GM18505 (cell line): Measurements from ENCODE around the gene NR4A1.

Source experiments
- ATAC-seq: cut with Tn5 transposase; IDR thresholded peaks from one replicate; pipeline ENCODE4 v1.9.1; 2021; ENCODE audit not compliant: unreplicated experiment
- POLR2A ChIP-seq: IDR thresholded peaks from 4 replicates; pipeline ENCODE4 v1.6.1; 2011; ENCODE audit warnings: borderline replicate concordance; ENCODE audit not compliant: insufficient read depth, insufficient read length; ENCODE audit errors: extremely low read depth

Gene NR4A1

DNA sequence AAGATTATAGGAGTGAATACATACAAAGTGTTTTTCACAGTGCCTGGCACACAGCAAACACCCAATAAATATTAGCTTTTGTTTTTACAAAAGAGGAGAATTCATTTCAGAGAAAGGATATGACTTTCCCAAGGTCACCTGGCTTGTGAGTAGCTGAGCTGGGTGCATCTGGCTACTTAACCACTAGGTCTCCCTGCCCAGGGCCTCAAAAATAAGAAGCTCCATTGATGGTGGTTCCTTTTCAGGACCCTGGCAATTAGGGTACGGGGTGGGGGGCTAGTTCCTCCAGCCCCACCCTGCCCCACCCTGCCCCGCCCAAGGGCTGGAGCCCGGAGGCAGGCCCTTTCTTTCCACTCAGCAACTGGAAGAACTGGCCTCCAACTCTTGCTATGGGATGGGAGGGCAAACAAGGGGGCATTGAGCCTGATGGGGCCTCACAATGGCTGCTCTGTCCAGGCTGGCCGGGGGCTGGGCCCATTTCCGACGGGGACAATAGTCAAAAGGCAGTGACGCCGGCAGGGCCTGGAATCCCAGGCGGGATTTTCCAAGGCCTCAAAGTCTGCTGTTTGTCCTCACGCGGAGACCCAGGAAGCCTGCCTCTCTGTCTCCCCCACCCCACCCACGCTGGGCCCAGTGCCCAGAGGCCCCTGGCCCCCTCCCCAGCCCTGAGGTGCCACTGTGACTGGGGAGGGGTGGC lies 10.4 kb downstream of the NR4A1 start:
- ATAC-seq = no peak
- TF ChIP-seq POLR2A = no peak

DNA sequence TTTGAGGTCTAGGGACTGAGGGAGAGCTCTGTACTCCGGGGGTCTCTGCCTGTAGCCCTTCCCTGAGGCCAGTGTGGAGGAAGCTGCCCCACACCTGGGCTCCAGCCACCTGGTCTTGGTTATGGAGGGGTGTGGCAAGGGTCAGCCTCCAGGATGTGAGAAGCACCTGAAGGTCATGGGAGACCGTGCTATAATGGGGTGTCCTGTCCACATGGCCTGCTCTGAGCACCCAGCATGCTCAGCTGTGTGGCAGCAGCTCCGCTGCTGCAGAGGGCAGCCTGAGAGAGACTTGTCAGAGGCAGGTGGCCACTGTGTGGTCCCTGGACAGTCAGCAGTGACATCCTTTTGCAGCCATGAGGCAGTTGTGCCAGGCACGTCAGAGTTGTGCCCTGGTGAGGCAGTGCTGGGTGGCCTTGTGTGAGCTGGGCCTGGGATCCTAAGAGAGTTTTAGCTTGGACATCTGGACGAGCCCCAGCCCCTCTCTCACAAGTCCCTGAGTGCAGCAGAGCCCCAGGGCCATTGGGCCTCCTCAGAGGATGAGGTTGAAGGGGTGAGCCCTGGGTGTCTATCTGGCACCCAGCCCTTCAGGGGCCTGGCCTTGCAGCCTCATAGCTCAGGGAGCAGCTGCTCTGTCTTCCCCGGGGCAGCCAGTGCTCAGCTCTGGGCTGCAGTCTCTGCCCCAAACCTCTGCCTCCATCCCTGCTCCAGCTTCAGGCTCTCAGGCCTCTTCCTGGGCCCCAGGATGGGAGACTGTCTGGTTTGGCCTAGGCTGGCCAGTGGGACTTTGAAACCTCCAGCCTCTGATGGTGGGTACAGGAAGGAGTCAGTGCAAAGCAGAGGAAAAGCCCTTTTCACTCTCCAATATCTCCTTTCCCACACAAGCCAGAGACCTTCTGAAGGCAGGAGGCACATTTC lies 11.2 kb downstream of the NR4A1 start:
- TF ChIP-seq POLR2A = no peak
- ATAC-seq = no peak

DNA sequence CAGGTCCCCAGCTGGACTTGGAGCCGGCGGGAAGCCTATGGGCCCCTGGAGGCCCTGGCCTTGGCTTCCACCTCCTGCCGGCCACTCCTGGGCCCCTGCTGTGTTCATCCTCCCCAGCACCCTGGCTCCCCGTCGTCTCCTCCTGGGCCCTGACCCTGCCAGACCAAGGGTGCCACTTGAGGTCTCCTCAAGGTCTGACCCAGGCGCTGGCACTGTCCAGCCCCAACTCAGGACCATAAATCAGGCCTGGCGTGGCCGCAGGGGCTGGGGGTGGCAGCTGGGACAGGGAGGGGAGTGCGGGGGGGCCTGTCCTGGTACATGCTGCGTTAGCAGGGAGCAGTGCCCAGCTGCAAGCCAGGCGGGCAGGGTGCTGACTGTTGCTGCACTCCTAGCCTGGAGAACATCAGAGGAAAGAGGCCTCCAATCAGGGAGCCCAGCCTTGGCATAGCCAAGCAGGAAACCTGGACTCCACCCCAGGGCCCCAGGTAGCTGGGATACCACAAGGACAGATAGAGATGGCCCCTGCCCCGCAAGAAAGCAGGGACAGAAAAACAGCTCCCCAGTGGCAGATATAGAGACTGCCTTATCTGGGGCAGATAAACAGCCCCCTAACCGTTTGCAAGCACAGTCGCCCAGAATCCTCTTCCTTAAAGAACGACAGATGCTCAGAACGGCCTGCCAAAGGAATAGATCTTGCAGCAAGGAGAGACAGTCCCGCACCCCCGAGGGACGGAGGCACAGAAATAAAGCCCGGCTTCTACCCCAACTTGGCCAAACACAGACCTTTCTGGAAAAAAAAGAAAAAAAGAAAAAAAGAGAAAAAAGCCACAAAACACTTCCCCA lies 12.1 kb downstream of the NR4A1 start:
- ATAC-seq = no peak

DNA sequence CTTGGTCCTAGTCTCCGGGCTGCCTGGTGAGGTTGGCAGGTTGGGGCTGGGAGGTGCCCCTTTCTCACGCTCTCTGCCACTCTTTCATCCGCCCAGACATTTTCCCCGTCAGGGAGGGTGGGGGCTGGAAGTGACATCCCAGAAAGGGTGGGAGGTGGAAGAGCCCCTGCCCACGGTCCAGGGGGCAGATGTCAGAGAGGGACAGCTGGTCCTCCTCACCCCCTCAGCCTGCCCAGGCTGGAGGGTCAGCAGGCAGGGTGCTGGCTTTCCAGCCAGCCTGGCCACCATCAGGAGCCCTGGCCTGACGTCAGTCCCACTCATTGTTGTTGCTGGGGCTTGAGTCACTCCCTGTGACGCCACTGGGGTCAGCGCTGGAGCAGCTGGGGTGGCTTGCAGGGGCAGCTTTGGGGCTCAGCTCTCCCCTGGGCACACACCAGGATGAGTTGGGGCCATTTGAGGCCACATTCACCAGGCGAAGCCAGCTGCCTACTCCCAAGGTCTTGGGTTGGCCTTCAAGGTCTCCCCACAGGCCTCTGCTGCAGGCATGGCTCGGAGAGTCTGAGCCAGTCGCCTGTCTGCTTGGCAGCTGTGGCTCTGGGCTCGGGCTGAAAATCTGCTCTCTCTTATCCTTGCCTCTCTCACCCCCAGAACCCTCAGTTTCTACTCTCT lies 12.9 kb downstream of the NR4A1 start:
- ATAC-seq = no peak
- TF ChIP-seq POLR2A = no peak

More for the DNA sequence above, 12.1 kb downstream of the NR4A1 start:
- no peak for TF ChIP-seq POLR2A

DNA sequence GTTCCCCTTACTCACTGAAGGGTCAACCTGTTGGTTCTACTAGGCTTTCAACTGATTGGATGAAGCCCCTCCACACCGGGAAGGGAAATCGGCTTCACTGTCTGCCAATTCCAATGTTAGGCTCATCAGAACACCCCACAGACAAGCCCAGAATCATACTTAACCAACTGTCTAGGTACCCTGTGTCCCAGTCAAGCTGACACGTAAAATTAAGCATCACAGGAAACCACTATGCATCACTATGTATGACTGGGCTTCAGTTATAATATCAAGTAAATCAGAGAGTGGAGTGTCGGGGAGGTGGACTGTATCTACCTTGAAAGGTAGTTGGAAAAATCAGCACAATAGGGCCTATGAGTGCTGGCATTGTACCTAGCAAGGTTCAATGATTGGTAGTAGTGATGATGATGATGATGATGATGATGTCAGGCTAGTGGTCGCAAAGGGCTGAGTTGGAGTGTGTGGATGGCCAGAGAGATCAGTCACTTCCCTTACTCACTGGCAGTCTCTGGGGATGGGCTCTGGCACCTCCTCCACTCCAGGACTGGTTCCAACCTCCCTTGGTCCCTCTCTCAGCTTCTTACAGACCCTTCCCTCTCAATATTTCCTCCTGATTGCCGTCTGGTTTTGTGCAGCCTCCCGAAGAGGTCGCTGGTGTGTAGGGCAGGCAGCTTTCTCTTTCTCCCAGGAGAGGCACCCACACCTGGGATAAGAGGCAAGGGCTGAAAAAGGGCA lies 15.3 kb downstream of the NR4A1 start:
- ATAC-seq = no peak
- TF ChIP-seq POLR2A = no peak

DNA sequence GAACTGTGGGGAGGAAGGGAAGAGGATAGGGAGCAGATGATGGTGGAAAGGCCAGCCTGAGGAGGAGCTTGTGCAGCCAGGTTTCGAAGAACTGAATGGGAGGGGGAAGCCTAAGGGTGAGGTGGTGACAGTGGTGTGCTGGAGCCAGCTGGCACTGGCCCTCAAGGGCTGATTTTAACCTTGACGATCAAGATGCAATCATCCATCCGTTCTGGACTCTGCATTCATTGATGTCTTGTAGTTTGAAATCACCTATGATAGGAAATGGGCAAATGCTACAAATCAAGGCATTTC lies 15.8 kb downstream of the NR4A1 start:
- TF ChIP-seq POLR2A = no peak
- ATAC-seq = no peak

DNA sequence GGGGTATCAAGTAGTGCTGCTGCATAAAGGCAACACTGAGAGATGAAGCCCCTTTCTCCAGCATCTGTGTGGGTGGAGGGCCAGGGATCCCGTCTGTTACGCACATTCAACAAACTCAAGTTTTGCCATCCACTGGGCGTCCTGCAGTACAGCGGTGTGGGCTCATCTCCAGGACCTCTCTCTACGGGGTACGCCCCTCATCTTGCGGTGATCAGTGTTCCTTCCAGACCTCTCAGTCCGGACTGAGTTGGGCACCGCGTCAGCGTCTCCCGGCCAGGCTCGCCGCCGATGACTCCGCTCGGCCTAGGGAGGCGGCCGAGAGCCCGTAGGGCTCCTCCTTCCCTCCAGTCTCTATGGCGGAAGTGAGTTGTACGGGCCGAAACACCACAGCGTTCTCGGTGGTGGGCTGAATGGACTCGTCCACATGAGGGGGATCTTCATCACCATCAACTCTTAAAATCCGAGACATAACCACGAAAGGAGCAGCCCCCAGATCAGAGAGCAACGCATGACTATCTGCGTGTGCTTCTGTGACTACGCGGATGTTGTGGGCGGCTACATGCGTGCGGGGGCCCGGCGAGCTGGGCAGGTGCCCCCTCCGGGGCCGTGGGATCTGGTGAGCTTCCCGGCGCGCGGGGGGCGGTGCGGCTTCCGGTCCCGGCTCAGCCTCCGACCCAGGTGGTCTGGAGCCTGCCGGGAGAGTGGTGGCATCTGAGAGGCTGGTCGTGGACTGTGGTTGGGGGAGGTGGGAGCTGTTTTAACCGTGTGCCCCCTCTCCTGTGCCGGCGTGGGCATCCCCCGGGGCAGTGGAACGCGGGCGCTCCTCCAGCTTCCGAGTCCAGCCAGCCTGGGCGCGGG lies 18.3 kb downstream of the NR4A1 start, which contains the start of gene ATG101:
ATG101 (plus strand) TSS at position 652 of the 858 bp plus-strand sequence. CDS start 3,673 bp downstream, outside the sequence.
- peak; percentile 92 for ATAC-seq

DNA sequence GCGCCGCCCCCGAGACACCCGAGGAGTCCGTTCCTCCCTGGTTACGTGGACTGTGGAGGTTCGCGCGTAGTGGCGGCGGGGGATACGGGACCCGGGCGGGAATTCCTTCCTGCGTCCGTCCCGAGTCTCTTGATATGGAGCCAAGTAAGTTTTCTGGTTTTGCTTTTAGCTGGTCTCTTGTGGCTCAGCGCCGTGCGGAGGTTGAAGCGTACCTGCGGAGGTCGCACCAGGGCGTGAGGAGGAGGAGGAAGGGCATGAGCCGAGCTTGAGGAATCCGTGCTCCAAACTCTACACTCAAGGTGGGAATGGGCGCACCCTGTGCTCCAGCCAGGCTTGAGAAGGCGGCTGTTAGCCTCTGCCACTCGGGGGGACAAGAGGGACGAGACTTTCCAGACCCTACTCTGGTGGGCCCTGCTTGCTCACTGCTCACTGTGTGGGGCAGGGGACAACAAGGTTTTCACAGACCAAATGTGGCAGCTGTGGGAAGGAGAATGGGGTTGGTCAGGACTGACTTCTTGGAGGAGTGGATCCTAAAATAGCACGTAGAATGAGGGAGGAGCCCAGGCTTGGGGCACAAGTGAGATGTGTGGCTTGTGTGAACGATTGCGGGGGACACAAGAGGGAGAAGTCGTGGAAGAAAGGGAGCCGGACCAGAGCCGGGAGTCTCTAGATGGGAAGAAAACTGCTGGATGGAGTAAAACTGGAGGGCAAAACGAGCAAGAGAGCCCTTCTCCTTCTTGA lies 19.1 kb downstream of the NR4A1 start:
- peak; percentile 4 for ATAC-seq
- no peak for TF ChIP-seq POLR2A

More for the DNA sequence above, 18.3 kb downstream of the NR4A1 start, which contains the start of gene ATG101:
- peak; percentile 86 for TF ChIP-seq POLR2A

DNA sequence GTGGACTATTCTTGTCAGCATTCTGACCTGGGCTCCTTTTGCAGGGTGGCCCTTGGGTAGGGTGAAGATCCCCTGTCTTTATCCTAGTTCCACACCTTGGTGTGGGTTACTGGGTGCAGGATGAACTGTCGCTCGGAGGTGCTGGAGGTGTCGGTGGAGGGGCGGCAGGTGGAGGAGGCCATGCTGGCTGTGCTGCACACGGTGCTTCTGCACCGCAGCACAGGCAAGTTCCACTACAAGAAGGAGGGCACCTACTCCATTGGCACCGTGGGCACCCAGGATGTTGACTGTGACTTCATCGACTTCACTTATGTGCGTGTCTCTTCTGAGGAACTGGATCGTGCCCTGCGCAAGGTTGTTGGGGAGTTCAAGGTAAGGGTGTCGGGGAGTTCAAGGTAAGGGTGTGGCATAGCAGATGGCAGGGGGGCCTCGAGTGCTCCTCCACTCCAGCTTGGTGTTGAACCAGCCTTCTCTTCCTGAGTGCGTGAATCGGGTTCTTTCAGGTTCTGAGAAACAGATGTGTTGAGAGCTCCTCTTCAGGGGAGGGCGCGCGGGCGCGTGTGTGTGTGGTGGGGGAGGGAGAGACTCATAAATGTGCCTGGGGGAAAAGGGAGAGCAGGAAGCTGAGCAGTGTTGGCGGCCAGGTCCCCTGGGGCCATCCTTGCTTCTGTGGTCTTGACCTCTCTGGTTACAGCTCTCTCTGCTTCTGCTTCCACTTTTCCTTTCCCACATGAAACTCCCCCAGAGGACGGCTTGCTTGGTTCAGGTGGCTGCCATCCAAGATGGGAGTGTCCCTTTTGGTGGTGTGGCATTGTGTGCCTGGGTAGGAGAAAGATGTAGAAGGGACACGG lies 22.5 kb downstream of the NR4A1 start:
- TF ChIP-seq POLR2A = no peak
- no peak for ATAC-seq
